ENCODE results near the gene SPOCK2.

DNA sequence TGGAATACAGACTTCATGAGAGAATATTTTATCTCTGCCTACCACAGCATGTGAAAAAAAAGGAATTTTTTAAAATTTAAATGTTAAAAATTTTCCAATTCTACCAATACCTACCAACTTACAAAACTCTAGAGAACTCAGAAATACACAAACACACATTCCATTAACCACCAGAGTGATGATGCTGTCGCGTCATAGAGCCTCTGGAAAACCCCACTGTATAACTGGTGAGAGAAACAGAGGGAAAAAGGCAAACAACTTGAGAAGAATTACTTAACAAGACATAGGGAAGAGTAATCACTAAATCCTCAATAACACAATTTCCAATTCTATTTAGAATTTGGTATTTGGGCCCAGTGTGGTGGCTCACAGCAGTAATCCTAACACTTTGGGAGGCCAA is 6.2 kb upstream of the SPOCK2 start:
- TF ChIP-seq POLR2AphosphoS5 (IDR thresholded peaks at IDR 0.05; ENCODE audit: low read depth, low read length) (no peak), TAF1 (IDR thresholded peaks at IDR 0.05; ENCODE audit: borderline replicate concordance, insufficient read depth, low read length) (no peak)

Data from PFSK-1 (cell line).